HEK293 (cell line): Measurements from ENCODE around the gene SLC6A17.

Experiments used
- CTCF ChIA-PET: fragments of 350-600 bp; formaldehyde crosslinking; extraction: SDS; loops from one replicate; lab custom pipeline; 2021; ENCODE audit warnings: antibody characterized with exemption; lab: Yijun Ruan, JAX
- POLR2A ChIA-PET: fragments of 300-600 bp; formaldehyde crosslinking; extraction: SDS; loops from one replicate; lab custom pipeline; 2020; ENCODE audit warnings: antibody characterized with exemption, inconsistent platforms; lab: Yijun Ruan, JAX
- H3K27ac ChIP-seq: fragments of 200-500 bp; sonication (Bioruptor generic); 2 replicates; pipeline ENCODE4 v1.5.1; 2014; ENCODE audit warnings: low read depth, low read length, control low read depth, inconsistent platforms; ENCODE audit errors: extremely low read depth
- H3K36me3 ChIP-seq, 2 experiments: fragments of 200-500 bp in 1 of 2; sonication (Bioruptor generic) in 1 of 2; 1 replicate in 1 of 2; 2 replicates in 1 of 2; pipeline ENCODE4 v1.5.1; 2014 to 2017; ENCODE audit warnings: inconsistent platforms in 2 of 2, low read length in 2 of 2; ENCODE audit not compliant: control insufficient read depth in 2 of 2, insufficient read depth in 1 of 2
- H3K4me1 ChIP-seq: fragments of 200-500 bp; sonication (Bioruptor generic); 2 replicates; pipeline ENCODE4 v1.5.1; 2014; ENCODE audit warnings: mild to moderate bottlenecking, low read length, inconsistent platforms; ENCODE audit not compliant: control insufficient read depth, insufficient read depth
- H3K4me3 ChIP-seq: 2 replicates; pipeline ENCODE4 v1.5.1; 2011; ENCODE audit warnings: low read depth, mild to moderate bottlenecking, control low read depth, low read length, moderate library complexity
- H3K9me3 ChIP-seq: fragments of 200-500 bp; sonication (Bioruptor generic); 2 replicates; pipeline ENCODE4 v1.5.1; 2014; ENCODE audit warnings: low read depth, low read length, inconsistent platforms; ENCODE audit not compliant: control insufficient read depth, insufficient read depth
- GLI4 ChIP-seq: fragments of 450-650 bp; formaldehyde crosslinking; IDR thresholded peaks from 2 replicates; pipeline ENCODE4 v1.5.1; 2016; ENCODE audit warnings: missing biosample characterization, missing genetic modification characterization
- HOXD13 ChIP-seq: sonication (generic); formaldehyde crosslinking; IDR thresholded peaks from 2 replicates; pipeline ENCODE4 v1.8.0; 2022; ENCODE audit warnings: missing genetic modification reagents, borderline replicate concordance
- SP2 ChIP-seq: fragments of 450-650 bp; formaldehyde crosslinking; IDR thresholded peaks from 2 replicates; pipeline ENCODE4 v1.5.1; 2016; ENCODE audit warnings: missing biosample characterization, missing genetic modification characterization
- WT1 ChIP-seq: fragments of 450-650 bp; formaldehyde crosslinking; IDR thresholded peaks from 2 replicates; pipeline ENCODE4 v1.5.1; 2016; ENCODE audit warnings: missing biosample characterization, missing genetic modification characterization
- ZBTB21 ChIP-seq: fragments of 450-650 bp; formaldehyde crosslinking; IDR thresholded peaks from 2 replicates; pipeline ENCODE4 v1.5.1; 2017; ENCODE audit warnings: missing biosample characterization, missing genetic modification characterization
- ZNF121 ChIP-seq: fragments of 450-650 bp; formaldehyde crosslinking; IDR thresholded peaks from 2 replicates; pipeline ENCODE4 v1.5.1; 2016; ENCODE audit warnings: missing biosample characterization, missing genetic modification characterization
- ZNF157 ChIP-seq: fragments of 450-650 bp; formaldehyde crosslinking; IDR thresholded peaks from 2 replicates; pipeline ENCODE4 v1.5.1; 2016; ENCODE audit warnings: missing biosample characterization, missing genetic modification characterization
- ZNF174 ChIP-seq: fragments of 450-650 bp; formaldehyde crosslinking; IDR thresholded peaks from 2 replicates; pipeline ENCODE4 v1.5.0; 2017; ENCODE audit warnings: missing biosample characterization, mild to moderate bottlenecking, missing genetic modification characterization
- ZNF2 ChIP-seq: fragments of 450-650 bp; formaldehyde crosslinking; IDR thresholded peaks from 2 replicates; pipeline ENCODE4 v1.5.1; 2016; ENCODE audit warnings: missing biosample characterization, missing genetic modification characterization
- ZNF292 ChIP-seq: fragments of 450-650 bp; formaldehyde crosslinking; IDR thresholded peaks from 2 replicates; pipeline ENCODE4 v1.5.1; 2016; ENCODE audit warnings: low read depth, missing biosample characterization, missing genetic modification characterization, borderline replicate concordance
- ZNF391 ChIP-seq: fragments of 450-650 bp; formaldehyde crosslinking; IDR thresholded peaks from 2 replicates; pipeline ENCODE4 v1.5.1; 2016; ENCODE audit warnings: low read depth, missing biosample characterization, missing genetic modification characterization, borderline replicate concordance
- ZNF394 ChIP-seq: fragments of 450-650 bp; formaldehyde crosslinking; IDR thresholded peaks from 2 replicates; pipeline ENCODE4 v1.5.1; 2016; ENCODE audit warnings: missing biosample characterization, missing genetic modification characterization, mild to moderate bottlenecking, moderate library complexity, borderline replicate concordance
- ZNF426 ChIP-seq: fragments of 450-650 bp; formaldehyde crosslinking; IDR thresholded peaks from 2 replicates; pipeline ENCODE4 v1.5.1; 2017; ENCODE audit warnings: missing biosample characterization, missing genetic modification characterization, mild to moderate bottlenecking, inconsistent platforms, moderate library complexity
- ZNF580 ChIP-seq: fragments of 450-650 bp; formaldehyde crosslinking; IDR thresholded peaks from 2 replicates; pipeline ENCODE4 v1.5.1; 2016; ENCODE audit warnings: missing biosample characterization, missing genetic modification characterization
- ZNF623 ChIP-seq: fragments of 450-650 bp; formaldehyde crosslinking; IDR thresholded peaks from 2 replicates; pipeline ENCODE4 v1.5.1; 2016; ENCODE audit warnings: missing biosample characterization, missing genetic modification characterization
- ZNF629 ChIP-seq: fragments of 450-650 bp; formaldehyde crosslinking; IDR thresholded peaks from 2 replicates; pipeline ENCODE4 v1.5.1; 2017; ENCODE audit warnings: missing biosample characterization, missing genetic modification characterization
- ZNF768 ChIP-seq: fragments of 450-650 bp; formaldehyde crosslinking; IDR thresholded peaks from 2 replicates; pipeline ENCODE4 v1.5.1; 2018; ENCODE audit warnings: missing biosample characterization, mild to moderate bottlenecking, missing genetic modification characterization
- TF ChIP-seq, protein P1 (sequence below): fragments of 450-650 bp; formaldehyde crosslinking; IDR thresholded peaks from 2 replicates; pipeline ENCODE4 v1.5.1; 2017; ENCODE audit warnings: missing biosample characterization, missing genetic modification characterization
- TF ChIP-seq, protein P2 (sequence below): fragments of 450-650 bp; formaldehyde crosslinking; IDR thresholded peaks from 2 replicates; pipeline ENCODE4; 2016; ENCODE audit warnings: missing biosample characterization, missing genetic modification characterization
- TF ChIP-seq, protein P3 (sequence below): fragments of 450-650 bp; formaldehyde crosslinking; IDR thresholded peaks from 2 replicates; pipeline ENCODE4 v1.5.1; 2016; ENCODE audit warnings: missing biosample characterization, missing genetic modification characterization, low read depth
- TF ChIP-seq, protein P4 (sequence below): fragments of 450-650 bp; formaldehyde crosslinking; IDR thresholded peaks from 2 replicates; pipeline ENCODE4 v1.5.1; 2016; ENCODE audit warnings: missing biosample characterization, missing genetic modification characterization, borderline replicate concordance

SLC6A17 gene

GRCh38 chr1:110132682-110133081 lies 17.6 kb upstream of the SLC6A17 start:
- CTCF ChIA-PET, result interaction anchor here (0.6 to 1.8 kb wide), 3 partner anchors 16 to 1462 kb away, joined by 3 to 5 read pairs (median 3); no protein-coding TSS in a partner anchor
- no peaks in the 10 kb centered on the region for H3K9me3 ChIP-seq
- H3K4me3 ChIP-seq, result no peak overlapping the region
- no peaks in the 10 kb centered on the region for H3K36me3 ChIP-seq
- no peaks in the 10 kb centered on the region; the same call in 1 of the 2 replicates for H3K4me1 ChIP-seq
- no peak overlapping the region for H3K27ac ChIP-seq
- POLR2A ChIA-PET, result no interaction called here
- TF ChIP-seq ZNF768 (tag by site-specific recombination), result 0 out of 2 replicates have a peak, but pooled peaks have one; percentile 39
- TF ChIP-seq ZNF2 (tag by site-specific recombination), result no peak
- TF ChIP-seq, all 188 proteins: peak for 1

DNA sequence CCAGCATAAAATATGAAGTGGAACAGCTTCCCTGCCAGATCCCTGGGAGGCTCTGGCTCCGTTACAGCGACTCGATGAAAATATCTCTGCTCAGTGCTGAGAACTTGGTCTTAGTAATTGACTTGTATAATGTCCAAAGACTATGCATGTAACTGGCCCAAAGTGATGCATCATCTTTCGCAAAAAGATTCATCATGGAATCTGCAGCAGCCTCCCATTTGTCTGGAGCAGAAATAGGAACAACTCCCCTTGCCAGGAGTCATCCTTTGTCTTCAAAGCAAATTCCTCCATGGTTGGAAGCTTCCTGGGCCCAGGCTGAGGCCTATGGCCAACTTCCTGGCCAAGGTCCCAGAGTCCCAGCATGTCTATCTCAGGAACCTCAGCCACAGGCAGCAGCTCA lies 16.9 kb upstream of the SLC6A17 start:
- CTCF ChIA-PET, result interaction anchor here (1.1 to 1.9 kb wide), 4 partner anchors 18 to 79 kb away, joined by 3 to 9 read pairs (median 4); partner anchors contain the start of gene ALX3
- Histone ChIP-seq H3K27ac (no peak overlapping the region), H3K4me3 (no peak overlapping the region), H3K9me3 (no peaks in the 10 kb centered on the region), H3K4me1 (no peaks in the 10 kb centered on the region; the same call in 1 of the 2 replicates), H3K36me3 (no peaks in the 10 kb centered on the region)
- POLR2A ChIA-PET, result no interaction called here
- TF ChIP-seq ZNF426 (tag by site-specific recombination) (no peak), GLI4 (no peak), ZNF623 (tag by site-specific recombination) (no peak), HOXD13 (CRISPR knock-in tag) (no peak), ZNF292 (no peak), WT1 (tag by site-specific recombination) (no peak), SP2 (tag by site-specific recombination) (no peak), ZNF157 (tag by site-specific recombination) (no peak)
- TF ChIP-seq, protein P1, sequence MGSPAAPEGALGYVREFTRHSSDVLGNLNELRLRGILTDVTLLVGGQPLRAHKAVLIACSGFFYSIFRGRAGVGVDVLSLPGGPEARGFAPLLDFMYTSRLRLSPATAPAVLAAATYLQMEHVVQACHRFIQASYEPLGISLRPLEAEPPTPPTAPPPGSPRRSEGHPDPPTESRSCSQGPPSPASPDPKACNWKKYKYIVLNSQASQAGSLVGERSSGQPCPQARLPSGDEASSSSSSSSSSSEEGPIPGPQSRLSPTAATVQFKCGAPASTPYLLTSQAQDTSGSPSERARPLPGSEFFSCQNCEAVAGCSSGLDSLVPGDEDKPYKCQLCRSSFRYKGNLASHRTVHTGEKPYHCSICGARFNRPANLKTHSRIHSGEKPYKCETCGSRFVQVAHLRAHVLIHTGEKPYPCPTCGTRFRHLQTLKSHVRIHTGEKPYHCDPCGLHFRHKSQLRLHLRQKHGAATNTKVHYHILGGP (tag by site-specific recombination), result no peak
- TF ChIP-seq, protein P2, sequence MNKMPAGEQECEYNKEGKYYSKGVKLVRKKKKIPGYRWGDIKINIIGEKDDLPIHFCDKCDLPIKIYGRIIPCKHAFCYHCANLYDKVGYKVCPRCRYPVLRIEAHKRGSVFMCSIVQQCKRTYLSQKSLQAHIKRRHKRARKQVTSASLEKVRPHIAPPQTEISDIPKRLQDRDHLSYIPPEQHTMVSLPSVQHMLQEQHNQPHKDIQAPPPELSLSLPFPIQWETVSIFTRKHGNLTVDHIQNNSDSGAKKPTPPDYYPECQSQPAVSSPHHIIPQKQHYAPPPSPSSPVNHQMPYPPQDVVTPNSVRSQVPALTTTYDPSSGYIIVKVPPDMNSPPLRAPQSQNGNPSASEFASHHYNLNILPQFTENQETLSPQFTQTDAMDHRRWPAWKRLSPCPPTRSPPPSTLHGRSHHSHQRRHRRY (tag by site-specific recombination), result no peak

DNA sequence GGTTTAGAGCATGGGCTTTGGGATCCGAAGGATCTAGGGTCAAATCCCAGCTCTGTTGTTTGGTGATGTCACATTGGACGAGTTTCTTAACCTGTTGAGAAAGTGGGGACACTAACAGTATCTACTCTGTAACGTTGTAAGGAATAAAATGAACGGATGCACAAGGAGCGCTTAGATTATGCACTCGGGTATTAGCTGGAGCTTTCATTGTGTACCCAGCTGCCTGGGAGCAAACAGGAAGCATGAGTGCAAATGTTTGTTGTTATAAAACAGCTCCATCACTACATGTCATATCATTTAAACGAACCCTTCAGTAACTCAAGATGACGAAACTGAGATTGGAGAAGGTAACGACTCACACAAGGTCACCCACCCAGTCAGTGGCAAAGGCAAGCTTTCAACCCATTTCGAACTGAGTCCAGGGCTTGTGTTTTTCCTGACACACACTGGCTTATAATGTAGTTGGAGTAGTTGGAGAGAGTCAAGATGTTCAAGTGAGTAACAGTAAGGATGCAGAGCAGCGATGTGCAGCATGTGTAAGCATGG lies 16.2 kb upstream of the SLC6A17 start:
- H3K27ac ChIP-seq, result no peak overlapping the region
- no peaks in the 10 kb centered on the region; the same call in 1 of the 2 replicates for H3K4me1 ChIP-seq
- TF ChIP-seq ZNF580 (tag by site-specific recombination) (no peak), ZBTB21 (tag by site-specific recombination) (no peak), ZNF391 (tag by site-specific recombination) (no peak), ZNF394 (tag by site-specific recombination) (no peak), ZNF629 (tag by site-specific recombination) (no peak), ZNF174 (no peak), ZNF121 (no peak)
- TF ChIP-seq, protein P3, sequence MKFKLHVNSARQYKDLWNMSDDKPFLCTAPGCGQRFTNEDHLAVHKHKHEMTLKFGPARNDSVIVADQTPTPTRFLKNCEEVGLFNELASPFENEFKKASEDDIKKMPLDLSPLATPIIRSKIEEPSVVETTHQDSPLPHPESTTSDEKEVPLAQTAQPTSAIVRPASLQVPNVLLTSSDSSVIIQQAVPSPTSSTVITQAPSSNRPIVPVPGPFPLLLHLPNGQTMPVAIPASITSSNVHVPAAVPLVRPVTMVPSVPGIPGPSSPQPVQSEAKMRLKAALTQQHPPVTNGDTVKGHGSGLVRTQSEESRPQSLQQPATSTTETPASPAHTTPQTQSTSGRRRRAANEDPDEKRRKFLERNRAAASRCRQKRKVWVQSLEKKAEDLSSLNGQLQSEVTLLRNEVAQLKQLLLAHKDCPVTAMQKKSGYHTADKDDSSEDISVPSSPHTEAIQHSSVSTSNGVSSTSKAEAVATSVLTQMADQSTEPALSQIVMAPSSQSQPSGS (tag by site-specific recombination), result no peak
- TF ChIP-seq, protein P4, sequence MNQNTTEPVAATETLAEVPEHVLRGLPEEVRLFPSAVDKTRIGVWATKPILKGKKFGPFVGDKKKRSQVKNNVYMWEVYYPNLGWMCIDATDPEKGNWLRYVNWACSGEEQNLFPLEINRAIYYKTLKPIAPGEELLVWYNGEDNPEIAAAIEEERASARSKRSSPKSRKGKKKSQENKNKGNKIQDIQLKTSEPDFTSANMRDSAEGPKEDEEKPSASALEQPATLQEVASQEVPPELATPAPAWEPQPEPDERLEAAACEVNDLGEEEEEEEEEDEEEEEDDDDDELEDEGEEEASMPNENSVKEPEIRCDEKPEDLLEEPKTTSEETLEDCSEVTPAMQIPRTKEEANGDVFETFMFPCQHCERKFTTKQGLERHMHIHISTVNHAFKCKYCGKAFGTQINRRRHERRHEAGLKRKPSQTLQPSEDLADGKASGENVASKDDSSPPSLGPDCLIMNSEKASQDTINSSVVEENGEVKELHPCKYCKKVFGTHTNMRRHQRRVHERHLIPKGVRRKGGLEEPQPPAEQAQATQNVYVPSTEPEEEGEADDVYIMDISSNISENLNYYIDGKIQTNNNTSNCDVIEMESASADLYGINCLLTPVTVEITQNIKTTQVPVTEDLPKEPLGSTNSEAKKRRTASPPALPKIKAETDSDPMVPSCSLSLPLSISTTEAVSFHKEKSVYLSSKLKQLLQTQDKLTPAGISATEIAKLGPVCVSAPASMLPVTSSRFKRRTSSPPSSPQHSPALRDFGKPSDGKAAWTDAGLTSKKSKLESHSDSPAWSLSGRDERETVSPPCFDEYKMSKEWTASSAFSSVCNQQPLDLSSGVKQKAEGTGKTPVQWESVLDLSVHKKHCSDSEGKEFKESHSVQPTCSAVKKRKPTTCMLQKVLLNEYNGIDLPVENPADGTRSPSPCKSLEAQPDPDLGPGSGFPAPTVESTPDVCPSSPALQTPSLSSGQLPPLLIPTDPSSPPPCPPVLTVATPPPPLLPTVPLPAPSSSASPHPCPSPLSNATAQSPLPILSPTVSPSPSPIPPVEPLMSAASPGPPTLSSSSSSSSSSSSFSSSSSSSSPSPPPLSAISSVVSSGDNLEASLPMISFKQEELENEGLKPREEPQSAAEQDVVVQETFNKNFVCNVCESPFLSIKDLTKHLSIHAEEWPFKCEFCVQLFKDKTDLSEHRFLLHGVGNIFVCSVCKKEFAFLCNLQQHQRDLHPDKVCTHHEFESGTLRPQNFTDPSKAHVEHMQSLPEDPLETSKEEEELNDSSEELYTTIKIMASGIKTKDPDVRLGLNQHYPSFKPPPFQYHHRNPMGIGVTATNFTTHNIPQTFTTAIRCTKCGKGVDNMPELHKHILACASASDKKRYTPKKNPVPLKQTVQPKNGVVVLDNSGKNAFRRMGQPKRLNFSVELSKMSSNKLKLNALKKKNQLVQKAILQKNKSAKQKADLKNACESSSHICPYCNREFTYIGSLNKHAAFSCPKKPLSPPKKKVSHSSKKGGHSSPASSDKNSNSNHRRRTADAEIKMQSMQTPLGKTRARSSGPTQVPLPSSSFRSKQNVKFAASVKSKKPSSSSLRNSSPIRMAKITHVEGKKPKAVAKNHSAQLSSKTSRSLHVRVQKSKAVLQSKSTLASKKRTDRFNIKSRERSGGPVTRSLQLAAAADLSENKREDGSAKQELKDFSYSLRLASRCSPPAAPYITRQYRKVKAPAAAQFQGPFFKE (tag by site-specific recombination), result no peak
- POLR2A ChIA-PET, result no interaction called here
- H3K4me3 ChIP-seq, result no peak overlapping the region
- no peaks in the 10 kb centered on the region for H3K9me3 ChIP-seq
- CTCF ChIA-PET, result interaction anchor here (1.0 to 1.9 kb wide), 5 partner anchors 19 to 80 kb away, joined by 3 to 9 read pairs (median 4); partner anchors contain the start of gene ALX3
- no peaks in the 10 kb centered on the region for H3K36me3 ChIP-seq
